DND-41 (cell line): ENCODE results near the gene RCBTB1.
A peak's percentile ranks its signal among the peaks of the same experiment; 100 is the strongest.
"Not testable (repeated sequence)": the region's sequence is repeated elsewhere in the genome, so short reads cannot be mapped to it uniquely, and the experiment has no call there.

ENCODE experiments used
- ATAC-seq: fragments of 200-7000 bp; cut with Tn5 transposase; 3 replicates; pipeline ENCODE4 v1.9.1; 2021; ENCODE audit warnings: low read depth; ENCODE audit not compliant: insufficient read depth
- DNase-seq: peaks from one replicate; pipeline ENCODE4 v3.0.0-alpha.2; 2020
- H2AFZ ChIP-seq: 2 replicates; pipeline ENCODE4 v1.6.0; 2012; ENCODE audit warnings: low read depth, low read length
- H3K27ac ChIP-seq: 2 replicates; pipeline ENCODE4 v1.5.1; 2012; ENCODE audit warnings: low read length, inconsistent platforms
- H3K27me3 ChIP-seq: fragments of 200-600 bp; sonication (generic); 2 replicates; pipeline ENCODE4 v1.6.0; 2012; ENCODE audit warnings: low read length, mild to moderate bottlenecking, inconsistent platforms; ENCODE audit not compliant: insufficient read depth, poor library complexity
- H3K36me3 ChIP-seq: 2 replicates; pipeline ENCODE4 v1.5.1; 2012; ENCODE audit warnings: low read length, inconsistent platforms; ENCODE audit not compliant: insufficient read depth
- H3K4me1 ChIP-seq: 2 replicates; pipeline ENCODE4 v1.5.1; 2012; ENCODE audit warnings: mild to moderate bottlenecking, low read length; ENCODE audit not compliant: insufficient read depth
- H3K4me2 ChIP-seq: 2 replicates; pipeline ENCODE4 v1.6.0; 2012; ENCODE audit warnings: mild to moderate bottlenecking, moderate library complexity, low read length, inconsistent platforms; ENCODE audit not compliant: insufficient read depth
- H3K4me3 ChIP-seq, 2 experiments: fragments of 200-600 bp in 1 of 2; shearing (Covaris generic) in 1 of 2; 2 replicates each; pipeline ENCODE4 v1.5.1; 2012 to 2016; ENCODE audit warnings: inconsistent platforms in 2 of 2, low read length in 2 of 2, mild to moderate bottlenecking in 2 of 2, low read depth in 1 of 2, moderate library complexity in 1 of 2
- H3K79me2 ChIP-seq: 2 replicates; pipeline ENCODE4 v1.6.0; 2012; ENCODE audit warnings: low read length, inconsistent platforms; ENCODE audit not compliant: insufficient read depth
- H3K9ac ChIP-seq: 2 replicates; pipeline ENCODE4 v1.6.0; 2012; ENCODE audit warnings: low read depth, mild to moderate bottlenecking, inconsistent platforms, low read length, moderate library complexity
- H3K9me3 ChIP-seq: 2 replicates; pipeline ENCODE4 v1.5.1; 2012; ENCODE audit warnings: low read length, moderate library complexity, mild to moderate bottlenecking, inconsistent platforms; ENCODE audit not compliant: insufficient read depth, severe bottlenecking
- H4K20me1 ChIP-seq: 2 replicates; pipeline ENCODE4 v1.6.0; 2012; ENCODE audit warnings: low read length; ENCODE audit not compliant: insufficient read depth
- EZH2 ChIP-seq: IDR thresholded peaks from 3 replicates; pipeline ENCODE4 v1.6.1; 2012; ENCODE audit warnings: borderline replicate concordance, low read depth, mild to moderate bottlenecking, moderate library complexity, low read length, inconsistent platforms; ENCODE audit not compliant: severe bottlenecking
- TF ChIP-seq, protein P1 (sequence below): IDR thresholded peaks from 2 replicates; pipeline ENCODE4 v1.5.1; 2012; ENCODE audit warnings: borderline replicate concordance, low read length, moderate library complexity, mild to moderate bottlenecking; ENCODE audit not compliant: poor library complexity, severe bottlenecking; ENCODE audit errors: extremely low read depth

RCBTB1 gene

DNA sequence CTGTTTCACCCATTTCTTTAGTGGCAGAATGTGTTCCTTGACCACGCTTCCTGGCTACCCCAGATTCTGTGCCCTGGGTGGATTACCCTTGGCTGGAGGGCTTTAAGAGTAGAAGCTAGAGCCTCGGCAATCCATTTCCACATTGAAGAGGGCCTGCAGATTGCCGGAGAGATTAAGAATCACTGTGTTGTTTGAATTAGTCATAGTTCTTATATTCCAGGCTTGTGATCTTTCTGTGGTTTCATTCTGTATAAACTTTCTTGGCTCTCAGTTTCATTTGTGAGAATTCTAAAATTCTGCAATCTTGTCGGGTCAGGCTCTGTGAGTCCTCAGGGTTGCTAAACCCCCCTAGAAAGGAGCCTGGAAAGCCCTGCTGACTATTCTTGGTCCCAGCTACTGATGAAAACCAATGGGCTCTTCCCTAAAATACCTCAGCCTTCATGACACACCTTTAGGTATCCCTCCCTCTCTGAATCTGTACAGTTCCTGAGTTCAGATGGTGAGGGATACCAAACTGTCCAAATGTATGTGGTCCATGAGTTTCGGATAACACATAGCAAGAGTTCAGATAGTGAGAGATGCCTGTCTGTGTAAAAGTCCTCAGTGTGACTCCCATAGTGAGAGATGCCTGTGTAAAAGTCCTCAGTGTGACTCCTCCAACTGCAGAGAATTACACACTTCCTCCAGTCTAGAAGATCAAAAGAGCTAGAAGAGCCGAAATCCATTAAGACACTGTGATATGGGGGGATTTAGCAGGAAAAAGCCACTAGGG, 85.3 kb downstream of the RCBTB1 start:
- no peak overlapping the region for H2AFZ ChIP-seq
- no peaks in the 10 kb centered on the region for H3K27me3 ChIP-seq
- no peak overlapping the region for H3K27ac ChIP-seq
- no peaks in the 10 kb centered on the region for H3K9me3 ChIP-seq
- H3K4me3 ChIP-seq, result no peak overlapping the region
- ATAC-seq (no peak), DNase-seq (no peak)
- no peaks in the 10 kb centered on the region for H4K20me1 ChIP-seq
- H3K4me2 ChIP-seq, result no peak overlapping the region
- peaks cover 14% of the 10 kb centered on the region for H3K79me2 ChIP-seq
- peaks cover 33% of the 10 kb centered on the region for H3K36me3 ChIP-seq
- TF ChIP-seq, protein P1, sequence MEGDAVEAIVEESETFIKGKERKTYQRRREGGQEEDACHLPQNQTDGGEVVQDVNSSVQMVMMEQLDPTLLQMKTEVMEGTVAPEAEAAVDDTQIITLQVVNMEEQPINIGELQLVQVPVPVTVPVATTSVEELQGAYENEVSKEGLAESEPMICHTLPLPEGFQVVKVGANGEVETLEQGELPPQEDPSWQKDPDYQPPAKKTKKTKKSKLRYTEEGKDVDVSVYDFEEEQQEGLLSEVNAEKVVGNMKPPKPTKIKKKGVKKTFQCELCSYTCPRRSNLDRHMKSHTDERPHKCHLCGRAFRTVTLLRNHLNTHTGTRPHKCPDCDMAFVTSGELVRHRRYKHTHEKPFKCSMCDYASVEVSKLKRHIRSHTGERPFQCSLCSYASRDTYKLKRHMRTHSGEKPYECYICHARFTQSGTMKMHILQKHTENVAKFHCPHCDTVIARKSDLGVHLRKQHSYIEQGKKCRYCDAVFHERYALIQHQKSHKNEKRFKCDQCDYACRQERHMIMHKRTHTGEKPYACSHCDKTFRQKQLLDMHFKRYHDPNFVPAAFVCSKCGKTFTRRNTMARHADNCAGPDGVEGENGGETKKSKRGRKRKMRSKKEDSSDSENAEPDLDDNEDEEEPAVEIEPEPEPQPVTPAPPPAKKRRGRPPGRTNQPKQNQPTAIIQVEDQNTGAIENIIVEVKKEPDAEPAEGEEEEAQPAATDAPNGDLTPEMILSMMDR, result no peak
- no peak for TF ChIP-seq EZH2
- H3K9ac ChIP-seq, result no peak overlapping the region
- H3K4me1 ChIP-seq, result peaks cover 24% of the 10 kb centered on the region

GRCh38 chr13:49498206-49498605, 87.2 kb downstream of the RCBTB1 start:
- TF ChIP-seq EZH2, result no peak
- TF ChIP-seq, protein P1, result no peak
- peaks cover 13% of the 10 kb centered on the region for H3K79me2 ChIP-seq
- no peak overlapping the region for H3K4me2 ChIP-seq
- H3K27ac ChIP-seq, result no peak overlapping the region
- H3K27me3 ChIP-seq, result no peaks in the 10 kb centered on the region
- DNase-seq, result no peak
- no peak overlapping the region for H3K9ac ChIP-seq
- H3K36me3 ChIP-seq, result peaks cover 30% of the 10 kb centered on the region
- ATAC-seq, result no peak
- H3K9me3 ChIP-seq, result no peaks in the 10 kb centered on the region
- H4K20me1 ChIP-seq, result no peaks in the 10 kb centered on the region
- peaks cover 38% of the 10 kb centered on the region for H3K4me1 ChIP-seq
- no peak overlapping the region for H2AFZ ChIP-seq
- no peak overlapping the region for H3K4me3 ChIP-seq

DNA sequence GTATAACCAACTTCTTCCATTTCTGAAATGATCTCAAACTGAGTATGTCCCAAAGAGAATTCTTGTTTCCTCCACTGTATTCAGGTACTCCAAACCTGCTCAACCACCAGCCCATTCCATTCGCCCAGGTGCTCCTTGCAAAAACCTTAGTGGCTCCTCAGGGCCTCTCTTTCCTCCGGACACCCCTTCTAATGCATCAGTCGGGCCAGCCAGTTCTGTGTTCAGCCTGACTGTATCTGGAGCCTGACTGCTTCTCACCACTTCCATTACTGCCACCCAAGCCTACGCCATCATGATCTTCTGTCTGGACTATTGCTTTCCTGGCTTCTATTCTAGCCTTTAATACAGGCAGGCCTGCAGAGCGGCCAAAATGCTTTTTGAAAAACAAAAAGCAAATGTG, 88.1 kb downstream of the RCBTB1 start:
- ATAC-seq (no peak), DNase-seq (no peak)
- Histone ChIP-seq H3K4me3 (no peak overlapping the region), H3K9me3 (no peaks in the 10 kb centered on the region), H3K27me3 (no peaks in the 10 kb centered on the region), H3K79me2 (peaks cover 12% of the 10 kb centered on the region), H3K9ac (no peak overlapping the region), H2AFZ (no peak overlapping the region), H3K4me2 (peak overlapping the region; percentile 91; the same call in 1 of the 2 replicates), H3K27ac (no peak overlapping the region), H4K20me1 (no peaks in the 10 kb centered on the region), H3K4me1 (peaks cover 38% of the 10 kb centered on the region), H3K36me3 (peaks cover 29% of the 10 kb centered on the region)
- TF ChIP-seq, protein P1, result no peak
- TF ChIP-seq EZH2, result no peak

GRCh38 chr13:49496837-49497236, 88.5 kb downstream of the RCBTB1 start:
- peaks cover 38% of the 10 kb centered on the region for H3K4me1 ChIP-seq
- not testable (repeated sequence) for ATAC-seq
- peak overlapping the region; percentile 60 for H3K9ac ChIP-seq

More at GRCh38 chr13:49496837-49497236, 88.5 kb downstream of the RCBTB1 start:
- Histone ChIP-seq H3K4me3 (peak overlapping the region in 1 of 2 experiments; percentile 66; a peak in 2 of 4 replicates), H3K36me3 (peaks cover 29% of the 10 kb centered on the region), H3K4me2 (peak overlapping the region; percentile 91), H3K79me2 (peaks cover 12% of the 10 kb centered on the region), H2AFZ (peak overlapping the region; percentile 80)
- H3K9me3 ChIP-seq, H3K27me3 ChIP-seq, H3K27ac ChIP-seq, H4K20me1 ChIP-seq, DNase-seq: not testable (repeated sequence)
